Testis (tissue), 3 donors: ENCODE results near the gene SOWAHB. TPM values are rescaled to one million over a fixed set of nuclear protein-coding genes. Genes with fewer than 3 reads are reported as not detected.

Experiments
- DNase-seq: peaks from one replicate; pipeline ENCODE4 v3.0.0-alpha.2; 2019
- H3K27ac ChIP-seq, 2 donors: fragments of 200-600 bp; sonication (generic); one replicate each; pipeline ENCODE4 v1.5.1; 2019
- H3K27me3 ChIP-seq: fragments of 200-600 bp; sonication (generic); one replicate; pipeline ENCODE4 v1.5.1; 2019
- H3K36me3 ChIP-seq: fragments of 200-600 bp; sonication (generic); one replicate; pipeline ENCODE4 v1.5.1; 2017; ENCODE audit warnings: low read depth; ENCODE audit errors: missing control alignments
- H3K4me1 ChIP-seq: fragments of 200-600 bp; sonication (generic); one replicate; pipeline ENCODE4 v1.5.1; 2019
- H3K4me3 ChIP-seq, 2 donors: fragments of 200-600 bp; sonication (generic); one replicate each; pipeline ENCODE4 v1.5.1; 2017 to 2019
- H3K9me3 ChIP-seq: fragments of 200-600 bp; sonication (generic); one replicate; pipeline ENCODE4 v1.5.1; 2017
- POLR2A ChIP-seq: fragments of 450-650 bp; IDR thresholded peaks from one replicate; pipeline ENCODE4 v1.6.1; 2017; ENCODE audit warnings: antibody characterized with exemption, mild to moderate bottlenecking, moderate library complexity
- WGBS, 2 donors: methylation state at CpG; one replicate each; pipeline ENCODE4 v1.1.5; 2018; 5-methylcytosine and 5-hydroxymethylcytosine counted together
- intact Hi-C: fragments of 100-400 bp; cut with DNase I; formaldehyde crosslinking; loops from one replicate; pipeline ENCODE4 v1.15.1; 2023; ENCODE audit warnings: low total_unique reads
- polyA plus RNA-seq: library from polyadenylated mRNA; stranded (reverse); fragments of 350-450 nt; fragmentation: Illumina TruSeq; extraction: RNeasy Lipid Tissue Mini Kit (QIAGEN cat#74804); gene quantifications from one replicate; pipeline ENCODE4 v1.2.3, GENCODE V29; 2014; ENCODE audit warnings: low read depth, low replicate concordance; ENCODE audit not compliant: insufficient read depth
- total RNA-seq, 2 donors: library from RNA; depleted of rRNA; stranded (reverse); fragments of >200 nt; gene quantifications; one replicate each; pipeline ENCODE4 v1.2.3, GENCODE V29; 2016
- TF ChIP-seq, protein P1 (sequence below), 3 experiments: fragments of 450-650 bp in 2 of 3; fragments of 200-600 bp in 1 of 3; sonication (generic) in 1 of 3; IDR thresholded peaks; one replicate each; pipeline ENCODE4 v1.5.1; 2016 to 2019; ENCODE audit warnings: antibody characterized with exemption in 3 of 3, mild to moderate bottlenecking in 2 of 3, moderate library complexity in 1 of 3

The SOWAHB gene
- total and polyA plus RNA-seq, 3 donors from 2014 or later: 0.08 to 0.21 (median 0.12) TPM

GRCh38 chr4:76902233-76902890 is 4.4 kb upstream of the SOWAHB start:
- no peaks in the 10 kb centered on the region for H3K27me3 ChIP-seq
- intact Hi-C loops: no loop called here
- H3K36me3 ChIP-seq: no peaks in the 10 kb centered on the region
- H3K4me3 ChIP-seq: no peak overlapping the region
- no peak overlapping the region for H3K27ac ChIP-seq
- 66 to 67% methylated on average over 3 of the region's 3 CpGs for WGBS, 2 donors
- no peaks in the 10 kb centered on the region for H3K4me1 ChIP-seq
- no peak for DNase-seq
- TF ChIP-seq POLR2A: no peak
- TF ChIP-seq, protein P1, sequence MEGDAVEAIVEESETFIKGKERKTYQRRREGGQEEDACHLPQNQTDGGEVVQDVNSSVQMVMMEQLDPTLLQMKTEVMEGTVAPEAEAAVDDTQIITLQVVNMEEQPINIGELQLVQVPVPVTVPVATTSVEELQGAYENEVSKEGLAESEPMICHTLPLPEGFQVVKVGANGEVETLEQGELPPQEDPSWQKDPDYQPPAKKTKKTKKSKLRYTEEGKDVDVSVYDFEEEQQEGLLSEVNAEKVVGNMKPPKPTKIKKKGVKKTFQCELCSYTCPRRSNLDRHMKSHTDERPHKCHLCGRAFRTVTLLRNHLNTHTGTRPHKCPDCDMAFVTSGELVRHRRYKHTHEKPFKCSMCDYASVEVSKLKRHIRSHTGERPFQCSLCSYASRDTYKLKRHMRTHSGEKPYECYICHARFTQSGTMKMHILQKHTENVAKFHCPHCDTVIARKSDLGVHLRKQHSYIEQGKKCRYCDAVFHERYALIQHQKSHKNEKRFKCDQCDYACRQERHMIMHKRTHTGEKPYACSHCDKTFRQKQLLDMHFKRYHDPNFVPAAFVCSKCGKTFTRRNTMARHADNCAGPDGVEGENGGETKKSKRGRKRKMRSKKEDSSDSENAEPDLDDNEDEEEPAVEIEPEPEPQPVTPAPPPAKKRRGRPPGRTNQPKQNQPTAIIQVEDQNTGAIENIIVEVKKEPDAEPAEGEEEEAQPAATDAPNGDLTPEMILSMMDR (IDR thresholded peaks at IDR 0.05): no peak
- no peaks in the 10 kb centered on the region for H3K9me3 ChIP-seq

DNA sequence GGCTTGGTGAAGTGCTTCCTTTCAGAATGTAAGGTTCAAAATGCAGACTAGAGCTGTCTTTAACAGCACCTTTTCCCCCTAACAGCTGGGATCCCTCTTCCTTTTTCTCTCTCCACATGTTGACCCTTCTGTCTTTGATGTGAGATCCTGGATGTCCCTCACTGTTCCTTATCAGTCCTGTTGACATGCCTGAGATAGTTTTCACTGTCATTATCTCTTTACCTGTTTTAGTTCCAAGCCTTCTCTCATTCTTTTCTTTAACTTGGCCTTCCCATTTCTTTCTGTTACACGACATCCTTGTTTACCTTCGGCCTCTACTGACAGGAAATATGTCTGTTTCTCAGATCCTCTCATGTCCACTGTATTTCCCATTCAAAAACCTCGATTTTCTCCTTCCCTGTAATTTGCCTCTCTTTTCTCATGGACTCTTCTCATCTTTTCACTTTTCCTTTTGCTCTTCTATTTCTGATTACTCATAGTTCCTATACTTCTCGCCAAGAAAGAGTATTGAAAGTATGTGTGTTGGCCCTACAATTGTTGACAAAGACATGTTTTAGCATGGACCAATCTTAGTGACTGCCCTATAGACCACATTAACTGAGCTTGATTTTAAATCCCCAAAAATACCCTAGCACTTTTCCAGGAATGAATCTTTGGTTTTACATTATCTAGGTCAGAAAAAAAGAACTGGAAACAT is 1.2 kb upstream of the SOWAHB start:
- Histone ChIP-seq H3K9me3 (no peaks in the 10 kb centered on the region), H3K36me3 (no peaks in the 10 kb centered on the region), H3K4me3 (no peak overlapping the region), H3K27me3 (no peaks in the 10 kb centered on the region), H3K27ac (no peak overlapping the region), H3K4me1 (peaks cover 6% of the 10 kb centered on the region)
- TF ChIP-seq POLR2A: no peak
- TF ChIP-seq, protein P1 (IDR thresholded peaks at IDR 0.05): no peak
- DNase-seq: no peak
- WGBS, 2 donors: 72 to 73% methylated on average over 4 of the region's 4 CpGs
- intact Hi-C loops: no loop called here

- H3K27me3 ChIP-seq: no peaks in the 10 kb centered on the region
- 19 to 24% methylated on average over 14 of the region's 14 CpGs for WGBS, 2 donors
- intact Hi-C loops: no loop called here
- peak overlapping the region in 1 of 2 donors; percentile 31 for H3K4me3 ChIP-seq
- no peak overlapping the region for H3K27ac ChIP-seq
- no peaks in the 10 kb centered on the region for H3K9me3 ChIP-seq
- H3K4me1 ChIP-seq: peaks cover 6% of the 10 kb centered on the region
- H3K36me3 ChIP-seq: no peaks in the 10 kb centered on the region
- TF ChIP-seq, protein P1 (IDR thresholded peaks at IDR 0.05): no peak
- TF ChIP-seq POLR2A: no peak
- DNase-seq: no peak
These were observed 395 bp upstream of the SOWAHB start for GRCh38 chr4:76898385-76898692.

DNA sequence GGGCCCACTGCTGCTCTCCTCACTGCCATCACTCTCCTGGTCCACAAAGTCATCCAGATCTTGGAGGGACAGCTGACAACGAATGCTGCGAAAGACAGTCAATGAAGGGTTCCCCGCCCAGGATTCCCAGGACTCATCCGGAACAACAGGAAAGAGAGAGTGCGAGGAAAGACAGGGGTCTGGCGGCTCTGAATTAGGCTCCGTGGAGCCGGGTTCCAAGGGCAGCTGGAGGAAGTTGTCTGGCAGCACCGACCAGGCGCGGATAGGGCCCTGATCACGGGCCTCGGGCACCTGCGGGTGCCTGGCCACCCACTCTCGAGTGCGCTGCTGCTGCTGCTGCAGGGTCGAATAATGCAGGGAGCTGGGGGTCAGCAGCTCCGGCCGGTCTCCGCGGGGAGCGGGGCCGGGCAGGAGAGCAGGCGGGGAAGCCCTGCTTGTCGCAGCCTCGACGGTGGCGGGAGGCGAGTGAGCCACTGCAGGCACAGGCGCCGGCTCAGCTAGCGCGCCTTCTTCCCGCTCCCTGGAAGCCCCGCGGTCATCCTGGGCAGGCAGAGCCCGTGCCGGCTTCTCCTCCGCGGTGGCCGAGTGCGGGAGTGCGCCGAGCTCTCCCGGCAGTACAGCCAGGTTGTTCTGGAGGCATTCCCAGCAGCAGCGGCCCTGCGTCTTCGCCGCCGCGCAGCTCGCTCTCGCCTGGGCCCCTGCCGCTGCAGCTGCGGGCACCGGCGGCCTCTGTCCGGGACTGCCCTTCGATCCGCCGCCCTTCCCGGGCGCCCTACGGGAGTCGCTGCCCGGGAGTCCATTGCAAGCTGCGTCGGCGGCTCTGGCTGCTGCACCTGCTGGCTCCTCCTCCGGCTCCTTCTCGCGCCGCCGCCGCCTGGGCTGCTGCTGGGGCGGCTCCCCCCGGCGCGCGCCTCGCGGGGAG is 1.1 kb downstream of the SOWAHB start:
- no peaks in the 10 kb centered on the region for H3K36me3 ChIP-seq
- intact Hi-C loops: no loop called here
- H3K9me3 ChIP-seq: no peaks in the 10 kb centered on the region
- DNase-seq: peak; percentile 34
- 6 to 36% methylated on average over 5 to 60 of the region's 82 CpGs for WGBS, 2 donors
- no peaks in the 10 kb centered on the region for H3K27me3 ChIP-seq
- peak overlapping the region; percentile 20 to 29 for H3K4me3 ChIP-seq
- H3K4me1 ChIP-seq: peaks cover 6% of the 10 kb centered on the region
- TF ChIP-seq, protein P1 (IDR thresholded peaks at IDR 0.05): no peak
- no peak for TF ChIP-seq POLR2A
- H3K27ac ChIP-seq: no peak overlapping the region
